ENCODE measurements around the gene BIK.

BIK gene

GRCh38 chr22:43174941-43175531, 64.5 kb downstream of the BIK start:
- no peak overlapping the region for H3K27ac ChIP-seq (ENCODE audit: low read depth in 2 of 2, low read length in 2 of 2)
- no peak overlapping the region for H3K4me3 ChIP-seq (ENCODE audit: low read length in 2 of 2)
- no peaks in the 10 kb centered on the region for H3K27me3 ChIP-seq (ENCODE audit: control insufficient read depth in 2 of 2, insufficient read depth in 2 of 2, low read length in 2 of 2)

DNA sequence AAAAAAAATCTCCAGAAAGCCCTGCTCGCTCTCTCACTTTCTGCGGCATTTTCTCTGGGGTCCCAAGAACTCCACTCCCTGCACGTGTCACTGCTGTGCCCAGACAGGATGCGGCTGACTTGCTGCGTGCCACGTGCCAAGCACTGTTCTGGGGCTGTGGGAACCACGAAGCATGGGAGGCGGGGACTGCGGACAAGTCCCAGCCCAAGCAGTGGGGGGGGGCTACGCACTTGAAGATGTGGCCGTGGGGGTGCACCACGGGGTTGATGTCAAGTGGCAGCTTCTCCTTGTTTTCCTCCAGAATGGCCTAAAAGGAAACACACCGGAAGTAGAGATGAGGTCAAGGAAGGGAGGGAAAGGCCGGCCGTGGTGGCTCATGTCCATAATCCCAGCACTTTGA, 65.5 kb downstream of the BIK start:
- Histone ChIP-seq H3K36me3 (ENCODE audit: control insufficient read depth in 2 of 2, insufficient read depth in 2 of 2, low read length in 2 of 2) (peaks cover 49 to 56% of the 10 kb centered on the region in 2 donors), H3K9ac (ENCODE audit: low read depth in 1 of 2, low read length in 2 of 2) (no peak overlapping the region), H3K4me3 (ENCODE audit: low read length in 2 of 2) (no peak overlapping the region), H3K27ac (ENCODE audit: low read depth in 2 of 2, low read length in 2 of 2) (no peak overlapping the region), H3K9me3 (ENCODE audit: control insufficient read depth in 2 of 2, low read length in 2 of 2) (no peaks in the 10 kb centered on the region), H3K4me1 (ENCODE audit: control insufficient read depth in 2 of 2, insufficient read depth in 2 of 2, low read length in 2 of 2) (peaks cover 6 to 12% of the 10 kb centered on the region in 2 donors), H3K27me3 (ENCODE audit: control insufficient read depth in 2 of 2, insufficient read depth in 2 of 2, low read length in 2 of 2) (no peaks in the 10 kb centered on the region)

More at GRCh38 chr22:43174941-43175531, 64.5 kb downstream of the BIK start:
- peaks cover 47 to 57% of the 10 kb centered on the region in 2 donors for H3K36me3 ChIP-seq (ENCODE audit: control insufficient read depth in 2 of 2, insufficient read depth in 2 of 2, low read length in 2 of 2)
- H3K9ac ChIP-seq (ENCODE audit: low read depth in 1 of 2, low read length in 2 of 2): no peak overlapping the region
- H3K9me3 ChIP-seq (ENCODE audit: control insufficient read depth in 2 of 2, low read length in 2 of 2): no peaks in the 10 kb centered on the region
- peaks cover 8 to 22% of the 10 kb centered on the region in 2 donors for H3K4me1 ChIP-seq (ENCODE audit: control insufficient read depth in 2 of 2, insufficient read depth in 2 of 2, low read length in 2 of 2)

- Histone ChIP-seq H3K4me1 (ENCODE audit: control insufficient read depth in 2 of 2, insufficient read depth in 2 of 2, low read length in 2 of 2) (no peaks in the 10 kb centered on the region), H3K36me3 (ENCODE audit: control insufficient read depth in 2 of 2, insufficient read depth in 2 of 2, low read length in 2 of 2) (peaks cover 46 to 55% of the 10 kb centered on the region in 2 donors), H3K27ac (ENCODE audit: low read depth in 2 of 2, low read length in 2 of 2) (no peak overlapping the region), H3K9me3 (ENCODE audit: control insufficient read depth in 2 of 2, low read length in 2 of 2) (no peaks in the 10 kb centered on the region), H3K9ac (ENCODE audit: low read depth in 1 of 2, low read length in 2 of 2) (no peak overlapping the region), H3K4me3 (ENCODE audit: low read length in 2 of 2) (no peak overlapping the region), H3K27me3 (ENCODE audit: control insufficient read depth in 2 of 2, insufficient read depth in 2 of 2, low read length in 2 of 2) (no peaks in the 10 kb centered on the region)
Measured at GRCh38 chr22:43177479-43177878, 66.9 kb downstream of the BIK start.

Data from mucosa of rectum (tissue), 2 donors.